ENCODE results near the gene KSR2. TPM values are rescaled to one million over a fixed set of nuclear protein-coding genes. Genes with fewer than 3 reads are reported as not detected.

The KSR2 gene
- total and polyA plus RNA-seq, 2 of the 4 experiments (the other 2 are of a cell fraction), result not detected

DNA sequence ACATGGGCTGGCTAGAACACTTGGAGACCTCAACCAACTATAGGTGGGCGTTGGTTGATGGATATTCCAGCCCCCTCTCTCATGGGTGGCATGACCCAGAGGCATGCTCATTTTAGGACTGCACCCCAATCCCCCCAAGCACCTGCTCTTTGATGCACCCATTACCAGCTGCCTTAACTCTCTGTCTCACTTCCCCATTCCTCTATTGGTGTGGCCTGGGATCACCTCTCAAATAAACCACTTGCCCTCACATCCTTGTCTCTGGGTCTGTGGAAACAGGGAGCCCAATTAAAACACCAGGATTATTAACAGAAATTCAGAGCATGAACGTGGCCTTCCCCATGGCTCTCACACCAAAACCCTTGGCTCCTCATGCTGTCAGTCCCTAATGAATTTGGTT, 405.1 kb downstream of the KSR2 start:
- Histone ChIP-seq H3K9me3 (ENCODE audit: control insufficient read depth, insufficient read depth, low read length) (peaks cover 22% of the 10 kb centered on the region), H3K4me3 (ENCODE audit: insufficient read depth, low read depth, low read length) (no peak overlapping the region), H3K4me1 (ENCODE audit: control insufficient read depth, insufficient read depth, low read length) (no peaks in the 10 kb centered on the region), H2AK5ac (ENCODE audit: low read depth, low read length) (no peak overlapping the region), H3K79me1 (ENCODE audit: low read depth in 1 of 2, low read length in 2 of 2) (no peaks in the 10 kb centered on the region), H3K18ac (ENCODE audit: low read depth, low read length) (no peak overlapping the region), H3K36me3 (ENCODE audit: control insufficient read depth, insufficient read depth, low read length) (no peaks in the 10 kb centered on the region), H2BK20ac (ENCODE audit: low read depth, low read length) (no peak overlapping the region), H4K91ac (ENCODE audit: insufficient read depth, low read depth, low read length) (no peak overlapping the region), H2BK5ac (ENCODE audit: low read depth, low read length, poor library complexity, severe bottlenecking) (no peak overlapping the region), H2BK120ac (ENCODE audit: low read depth, low read length) (no peak overlapping the region), H2BK15ac (ENCODE audit: low read depth, low read length) (no peak overlapping the region), H4K20me1 (ENCODE audit: insufficient read depth, low read length) (no peaks in the 10 kb centered on the region), H3K4ac (ENCODE audit: low read depth, low read length) (no peak overlapping the region), H3K4me2 (ENCODE audit: low read depth, low read length) (no peak overlapping the region), H3K23ac (ENCODE audit: low read depth, low read length) (no peak overlapping the region), H3K9ac (ENCODE audit: low read depth, low read length) (no peak overlapping the region), H3K27me3 (ENCODE audit: control insufficient read depth, insufficient read depth, low read length) (no peaks in the 10 kb centered on the region), H3K9me1 (ENCODE audit: insufficient read depth, low read length) (no peaks in the 10 kb centered on the region), H2AK9ac (replicated peaks; ENCODE audit: low read depth, low read length, poor library complexity) (no peak overlapping the region), H4K8ac (ENCODE audit: low read depth in 2 of 2, low read length in 2 of 2) (no peak overlapping the region), H2AFZ (replicated peaks; ENCODE audit: low read length, poor library complexity) (no peak overlapping the region), H3K14ac (replicated peaks; ENCODE audit: low read depth, low read length) (no peak overlapping the region), H3K56ac (ENCODE audit: extremely low read depth, insufficient read depth, low read length) (no peak overlapping the region), H3K27ac (ENCODE audit: insufficient read depth, low read length) (no peak overlapping the region), H4K5ac (ENCODE audit: low read depth, low read length) (no peak overlapping the region)
- dilution Hi-C loops (cut with HindIII; ENCODE audit: low sequenced_read_pairs, unreplicated experiment) (no loop called here), in situ Hi-C loops (cut with MboI; ENCODE audit: low sequenced_read_pairs) (no loop called here), intact Hi-C loops (cut with micrococcal nuclease) (no loop called here)
- ATAC-seq (ENCODE audit: low read depth) (no peak), DNase-seq (no peak)
- CTCF ChIA-PET, result no interaction called here
- no TSS peak for BruUV-seq (replicated peaks)
- TF ChIP-seq RFX5 (IDR thresholded peaks at IDR 0.05; ENCODE audit: low read depth, low read length) (no peak), POLR2A (IDR thresholded peaks at IDR 0.05; ENCODE audit: low read depth, low read length) (no peak), NFE2L2 (IDR thresholded peaks at IDR 0.05; ENCODE audit: low read depth, low read length) (no peak), SMC3 (IDR thresholded peaks at IDR 0.05; ENCODE audit: low read depth, low read length) (no peak), MAZ (IDR thresholded peaks at IDR 0.05; ENCODE audit: borderline replicate concordance, low read depth, low read length) (no peak), CTCF (conservative IDR thresholded peaks at IDR 0.05; ENCODE audit: low read depth, low read length) (no peak), CEBPB (IDR thresholded peaks at IDR 0.05; ENCODE audit: low read depth, low read length) (no peak), RAD21 (IDR thresholded peaks at IDR 0.05; ENCODE audit: low read length) (no peak)
- TF ChIP-seq, protein P1, sequence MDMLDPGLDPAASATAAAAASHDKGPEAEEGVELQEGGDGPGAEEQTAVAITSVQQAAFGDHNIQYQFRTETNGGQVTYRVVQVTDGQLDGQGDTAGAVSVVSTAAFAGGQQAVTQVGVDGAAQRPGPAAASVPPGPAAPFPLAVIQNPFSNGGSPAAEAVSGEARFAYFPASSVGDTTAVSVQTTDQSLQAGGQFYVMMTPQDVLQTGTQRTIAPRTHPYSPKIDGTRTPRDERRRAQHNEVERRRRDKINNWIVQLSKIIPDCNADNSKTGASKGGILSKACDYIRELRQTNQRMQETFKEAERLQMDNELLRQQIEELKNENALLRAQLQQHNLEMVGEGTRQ (IDR thresholded peaks at IDR 0.05; ENCODE audit: low read depth, low read length), result no peak
- WGBS, 2 experiments (ENCODE audit: extremely low coverage in 2 of 2, insufficient read length in 1 of 2), result no CpG with 5 or more reads among the region's 2 CpGs
- POLR2A ChIA-PET (ENCODE audit: unreplicated experiment), result no interaction called here

Data from IMR-90 (cell line).